PFSK-1 (cell line): Measurements from ENCODE around the gene ZNF628.
A peak's percentile ranks its signal among the peaks of the same experiment; 100 is the strongest.

Experiments used
- FOXP2 ChIP-seq: optimal IDR thresholded peaks from 2 replicates; pipeline ENCODE3; 2011; ENCODE audit warnings: borderline replicate concordance, control low read depth, inconsistent platforms; ENCODE audit not compliant: insufficient read depth; ENCODE audit errors: extremely low read length, extremely low read depth
- POLR2AphosphoS5 ChIP-seq: IDR thresholded peaks from 2 replicates; pipeline ENCODE4 v1.6.1; 2012; ENCODE audit warnings: low read depth, mild to moderate bottlenecking, control low read depth, low read length, moderate library complexity
- REST ChIP-seq, 2 experiments: IDR thresholded peaks; 2 replicates each; pipeline versions ENCODE4 v1.6.1 to v1.8.0; 2011 to 2012; ENCODE audit warnings: low read depth in 2 of 2, low read length in 2 of 2, control low read depth in 1 of 2, inconsistent platforms in 1 of 2, mild to moderate bottlenecking in 1 of 2, moderate library complexity in 1 of 2; ENCODE audit not compliant: insufficient read depth in 1 of 2
- SIN3A ChIP-seq: IDR thresholded peaks from 2 replicates; pipeline ENCODE4 v1.6.1; 2012; ENCODE audit warnings: mild to moderate bottlenecking, low read length, moderate library complexity, borderline replicate concordance; ENCODE audit not compliant: insufficient read depth
- TAF1 ChIP-seq: IDR thresholded peaks from 2 replicates; pipeline ENCODE4 v1.6.1; 2012; ENCODE audit warnings: low read length, control low read depth, borderline replicate concordance; ENCODE audit not compliant: insufficient read depth

The ZNF628 gene

GRCh38 chr19:55435020-55435419 is 41.4 kb upstream of the ZNF628 start:
- TF ChIP-seq FOXP2 (no peak), SIN3A (no peak), POLR2AphosphoS5 (no peak), REST (IDR thresholded peaks at IDR 0.05; ENCODE audit: insufficient read depth in 1 of 2, low read depth in 2 of 2, low read length in 2 of 2) (no peak), TAF1 (no peak)

GRCh38 chr19:55436847-55437246 is 39.6 kb upstream of the ZNF628 start:
- TF ChIP-seq SIN3A (no peak), TAF1 (no peak), REST (IDR thresholded peaks at IDR 0.05; ENCODE audit: insufficient read depth in 1 of 2, low read depth in 2 of 2, low read length in 2 of 2) (no peak; a peak in 1 of 4 replicates), POLR2AphosphoS5 (no peak), FOXP2 (no peak)

- TF ChIP-seq POLR2AphosphoS5 (no peak), FOXP2 (peak; percentile 42), SIN3A (peak; percentile 51; the same call in 1 of the 2 replicates), TAF1 (no peak), REST (IDR thresholded peaks at IDR 0.05; ENCODE audit: insufficient read depth in 1 of 2, low read depth in 2 of 2, low read length in 2 of 2) (peak; percentile 100)
Observed at GRCh38 chr19:55437410-55437809, 39.0 kb upstream of the ZNF628 start.

GRCh38 chr19:55439052-55439451 is 37.4 kb upstream of the ZNF628 start:
- 0 out of 4 replicates have a peak, but pooled peaks of 1 of the 2 experiments have one; percentile 15 for TF ChIP-seq REST (IDR thresholded peaks at IDR 0.05; ENCODE audit: insufficient read depth in 1 of 2, low read depth in 2 of 2, low read length in 2 of 2)
- TF ChIP-seq POLR2AphosphoS5: no peak

GRCh38 chr19:55440411-55441105 is 35.9 kb upstream of the ZNF628 start:
- TF ChIP-seq REST (IDR thresholded peaks at IDR 0.05; ENCODE audit: insufficient read depth in 1 of 2, low read depth in 2 of 2, low read length in 2 of 2) (0 out of 4 replicates have a peak, but pooled peaks of 1 of the 2 experiments have one; percentile 9), POLR2AphosphoS5 (no peak)
